Kidney (tissue), 14 donors: ENCODE measurements around the gene PPP2R2D. TPM values are rescaled to one million over a fixed set of nuclear protein-coding genes. Genes with fewer than 3 reads are reported as not detected.

Experiments used
- DNase-seq, 5 donors: peaks; one replicate each; pipeline ENCODE4 v3.0.0-alpha.2; 2013 to 2020
- FAIRE-seq: peaks from 2 replicates; lab custom pipeline; 2012; peaks lifted over from hg19 to GRCh38; lab: Jason Lieb, UNC
- H3K27ac ChIP-seq, 2 donors: one replicate each; pipeline ENCODE4 v1.7.0; 2013; ENCODE audit warnings: low read depth in 2 of 2, low read length in 2 of 2, inconsistent platforms in 1 of 2
- H3K27me3 ChIP-seq: one replicate; pipeline ENCODE4 v1.7.1; 2013; ENCODE audit warnings: low read length, inconsistent platforms; ENCODE audit not compliant: control insufficient read depth, insufficient read depth
- H3K36me3 ChIP-seq, 3 donors: one replicate each; pipeline versions ENCODE4 v1.7.0 to v1.7.1; 2013; ENCODE audit warnings: low read length in 3 of 3, control low read depth in 1 of 3, inconsistent platforms in 1 of 3; ENCODE audit not compliant: insufficient read depth in 3 of 3, control insufficient read depth in 2 of 3
- H3K4me1 ChIP-seq, 3 donors: one replicate each; pipeline versions ENCODE4 v1.7.0 to v1.7.1; 2013; ENCODE audit warnings: low read length in 3 of 3, inconsistent platforms in 1 of 3, low read depth in 1 of 3; ENCODE audit not compliant: control insufficient read depth in 2 of 3, insufficient read depth in 2 of 3
- H3K4me3 ChIP-seq, 3 donors: one replicate each; pipeline versions ENCODE4 v1.7.0 to v1.8.1; 2013; ENCODE audit warnings: low read length in 3 of 3, control low read depth in 1 of 3, inconsistent platforms in 1 of 3
- H3K9ac ChIP-seq, 3 donors: one replicate each; pipeline versions ENCODE4 v1.7.0 to v1.7.1; 2013; ENCODE audit warnings: low read length in 3 of 3, control low read depth in 1 of 3, inconsistent platforms in 1 of 3
- H3K9me3 ChIP-seq, 3 donors: one replicate each; pipeline versions ENCODE4 v1.7.0 to v1.7.1; 2013; ENCODE audit warnings: low read length in 3 of 3, control low read depth in 1 of 3, inconsistent platforms in 1 of 3; ENCODE audit not compliant: control insufficient read depth in 2 of 3, insufficient read depth in 1 of 3
- CTCF ChIP-seq: IDR thresholded peaks from 3 replicates; pipeline ENCODE4 v1.5.1; 2012; ENCODE audit warnings: mild to moderate bottlenecking, moderate library complexity, borderline replicate concordance; ENCODE audit not compliant: insufficient read depth; ENCODE audit errors: extremely low read depth
- intact Hi-C: fragments of 100-400 bp; cut with DNase I; formaldehyde crosslinking; loops from one replicate; pipeline ENCODE4 v1.11.1; 2022
- polyA plus RNA-seq: library from polyadenylated mRNA; stranded (reverse); fragments of 350-450 nt; fragmentation: Illumina TruSeq; extraction: RNeasy Lipid Tissue Mini Kit (QIAGEN cat#74804); gene quantifications from one replicate; pipeline ENCODE4 v1.2.3, GENCODE V29; 2014; ENCODE audit warnings: low read depth, low replicate concordance; ENCODE audit not compliant: insufficient read depth
- total RNA-seq: library from RNA; stranded (reverse); fragmentation: NEBNext Ultra II Directional; extraction: Animal tissue kit (Norgen Biotek cat#: 25700); gene quantifications from one replicate; pipeline ENCODE4 v1.2.1, GENCODE V29; 2021
- donor health status: control.
- donor health status: control.
- donor health status: control.
- donor health status: control.
- donor health status: control.
- donor health status: DM: yes; HTN: yes; CAD: no.
- donor health status: Normal renal cell carcinoma (clear cell type).

The PPP2R2D gene
- total and polyA plus RNA-seq, 2 donors from 2014 or later = 28.3 to 34.8 TPM

DNA sequence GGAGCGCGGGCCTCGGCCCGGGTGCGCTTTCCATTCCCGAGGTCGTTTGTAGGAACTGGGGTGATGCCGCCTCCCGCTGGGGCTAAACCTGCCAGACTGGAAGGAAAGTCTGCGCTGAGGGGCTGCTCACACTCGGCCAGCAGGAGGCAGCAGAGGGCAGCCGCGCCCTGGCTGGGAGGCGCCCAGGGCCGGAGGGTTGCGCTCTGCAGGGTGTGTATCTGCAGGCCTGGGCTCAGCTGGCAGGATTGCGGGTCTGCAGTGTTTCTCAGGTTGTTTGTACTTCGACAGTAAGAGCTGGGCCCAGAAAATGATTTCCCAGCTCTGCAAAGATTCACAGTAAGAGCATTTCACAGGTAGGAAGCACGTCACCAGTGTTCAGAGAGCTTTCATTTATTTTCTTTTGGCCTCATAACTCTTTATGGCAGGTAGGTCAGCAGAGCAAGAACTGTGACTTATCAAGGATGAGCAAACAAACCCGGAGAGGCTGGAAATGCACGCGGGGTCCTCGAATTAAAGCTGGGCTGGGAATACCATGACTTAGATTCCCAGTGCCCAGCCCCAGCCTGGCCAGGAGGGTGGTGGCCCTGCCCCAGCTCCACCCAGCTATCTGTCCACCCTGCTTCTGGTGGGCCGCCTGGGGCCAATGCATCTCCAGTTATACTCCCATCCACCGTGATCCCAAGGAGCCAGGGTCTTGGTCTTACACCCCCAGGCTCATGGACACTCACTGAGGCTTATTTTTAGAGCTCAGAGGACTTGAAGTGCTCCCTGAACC lies 15.2 kb upstream of the PPP2R2D start:
- peaks cover 0 to 3% (median 0%) of the 10 kb centered on the region in 3 donors for H3K9me3 ChIP-seq
- no peaks in the 10 kb centered on the region for H3K27me3 ChIP-seq
- H3K27ac ChIP-seq = no peak overlapping the region
- no peak for FAIRE-seq
- H3K36me3 ChIP-seq = no peaks in the 10 kb centered on the region
- peak; percentile 84 to 88 (median 87) for DNase-seq
- H3K4me3 ChIP-seq = no peak overlapping the region
- H3K4me1 ChIP-seq = no peaks in the 10 kb centered on the region
- intact Hi-C loops = loop anchor here (5.0 kb wide), 1 partner anchor 137 kb away; no protein-coding TSS in a partner anchor
- peak; percentile 99 for TF ChIP-seq CTCF
- H3K9ac ChIP-seq = no peak overlapping the region

GRCh38 chr10:131886237-131886636 lies 14.6 kb upstream of the PPP2R2D start:
- no peak for TF ChIP-seq CTCF
- peaks cover 0 to 3% (median 0%) of the 10 kb centered on the region in 3 donors for H3K9me3 ChIP-seq
- DNase-seq = peak in 1 of 5 donors; percentile 42
- intact Hi-C loops = loop anchor here (5.0 kb wide), 1 partner anchor 136 kb away; no protein-coding TSS in a partner anchor
- no peaks in the 10 kb centered on the region for H3K36me3 ChIP-seq
- H3K4me3 ChIP-seq = no peak overlapping the region
- no peak overlapping the region for H3K9ac ChIP-seq
- H3K27ac ChIP-seq = no peak overlapping the region
- no peak for FAIRE-seq
- no peaks in the 10 kb centered on the region for H3K4me1 ChIP-seq
- no peaks in the 10 kb centered on the region for H3K27me3 ChIP-seq

DNA sequence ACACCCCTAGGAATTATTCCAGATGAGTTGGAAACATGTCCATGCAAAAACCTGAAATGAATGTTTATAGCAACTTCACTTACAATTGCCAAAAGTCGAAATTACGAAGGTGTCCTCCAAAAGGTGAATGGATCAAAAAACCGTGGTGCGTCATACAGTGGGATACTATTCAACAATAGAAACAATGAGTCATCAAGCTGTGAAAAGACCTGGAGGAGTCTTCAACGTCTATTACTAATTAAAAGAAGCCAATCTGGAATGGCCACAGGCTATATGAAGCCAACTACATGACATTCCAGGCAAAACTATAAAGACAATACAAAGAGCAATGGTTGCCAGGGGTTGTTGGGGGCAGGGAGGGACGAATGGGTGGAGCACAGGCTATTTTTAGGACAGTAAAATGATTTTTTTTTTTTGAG lies 12.6 kb upstream of the PPP2R2D start:
- no peaks in the 10 kb centered on the region for H3K36me3 ChIP-seq
- no peaks in the 10 kb centered on the region for H3K9me3 ChIP-seq
- intact Hi-C loops = loop anchor here (5.0 kb wide), 1 partner anchor 134 kb away; no protein-coding TSS in a partner anchor
- no peak for TF ChIP-seq CTCF
- H3K27ac ChIP-seq = no peak overlapping the region
- no peaks in the 10 kb centered on the region for H3K27me3 ChIP-seq
- no peak for FAIRE-seq
- H3K4me1 ChIP-seq = no peaks in the 10 kb centered on the region
- no peak overlapping the region for H3K9ac ChIP-seq
- no peak overlapping the region for H3K4me3 ChIP-seq
- DNase-seq = peak in 1 of 5 donors; percentile 6
